Activated naive CD4-positive, alpha-beta T cell treated with anti-CD3 and anti-CD28 coated beads, Interleukin-2, amount 10 ng/mL, durations not matched to agents 5 hours and 36 hours (primary cell): ENCODE data around the gene CRMP1. TPM values are rescaled to one million over a fixed set of nuclear protein-coding genes. Genes with fewer than 3 reads are reported as not detected.

ENCODE experiments used
- microRNA-seq: library from miRNA; unstranded; fragments of <30 nt; microRNA quantifications from one replicate; pipeline ENCODE4 v1.2.0, GENCODE V29; 2022; ENCODE audit warnings: borderline microRNAs expressed, borderline replicate concordance
- total RNA-seq, 2 experiments: library from RNA; stranded (reverse); gene quantifications; one replicate each; pipeline ENCODE4 v1.2.3, GENCODE V29; 2021

Gene CRMP1
- not detected for total RNA-seq

DNA sequence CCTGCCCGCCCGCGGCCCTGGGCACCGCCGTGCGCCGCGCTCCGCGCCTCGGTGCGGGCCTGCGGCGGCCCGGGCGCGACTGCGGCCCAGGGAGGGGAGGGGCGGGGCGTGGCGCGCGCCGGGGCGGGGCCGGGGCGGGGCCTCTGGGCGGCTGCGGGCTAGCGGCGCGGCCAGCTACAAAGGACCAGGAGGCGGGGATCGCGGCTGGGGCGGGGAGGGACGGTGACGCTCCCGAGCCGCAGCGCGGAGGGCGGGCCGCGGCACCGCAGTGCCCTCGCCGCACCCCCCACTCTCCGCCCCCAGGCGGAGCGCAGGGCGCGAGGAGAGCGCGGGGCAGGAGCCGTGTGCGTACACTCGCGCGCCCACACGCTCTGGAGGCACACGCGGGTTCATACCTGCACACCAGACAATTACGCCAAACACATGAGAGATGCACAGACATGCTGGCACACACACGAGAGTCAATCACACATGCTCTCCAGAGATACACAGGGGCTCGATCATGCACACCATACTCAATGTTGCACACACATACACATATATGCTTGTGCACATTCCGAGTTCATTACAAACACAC lies at the start of gene CRMP1:
Gene CRMP1 (minus strand): TSS at position 83 of the 577 bp plus-strand sequence. CDS start 117 bp downstream, outside the sequence.

Small RNA genes within 50 kb of the gene (microRNA-seq; reads per million reads assigned to microRNA genes)
- gene MIR378D1 = not detected

Other genes with a start within 250 kb of the CRMP1 start
- gene EVC2, start 184.5 kb downstream of the CRMP1 start, total RNA-seq = under 1 TPM; 0.22 to 0.25 TPM
- gene EVC, start 181.9 kb downstream of the CRMP1 start, total RNA-seq = under 1 TPM; 0.23 to 0.34 TPM
- gene C4orf50, start 125.3 kb upstream of the CRMP1 start, total RNA-seq = under 1 TPM; 0.12 to 0.13 TPM